Activated CD8-positive, alpha-beta T cell treated with anti-CD3 and anti-CD28 coated beads, Interleukin-2, amount 10 ng/mL, durations not matched to agents 7 days and 5 days (primary cell): ENCODE measurements around the gene SLC6A16. TPM values are rescaled to one million over a fixed set of nuclear protein-coding genes. Genes with fewer than 3 reads are reported as not detected.

Experiments
- ATAC-seq: fragments of 150-1000 bp; cut with Tn5 transposase; one replicate; pipeline ENCODE4 v1.10.0; 2021; ENCODE audit warnings: moderate library complexity
- CTCF ChIA-PET: fragments of 350-600 bp; sonication (Branson Sonifier 250); formaldehyde crosslinking; loops from one replicate; lab custom pipeline; 2021; ENCODE audit warnings: antibody characterized with exemption; lab: Charles Lee
- POLR2A ChIA-PET: fragments of 350-600 bp; sonication (Branson Sonifier 250); formaldehyde crosslinking; loops from one replicate; lab custom pipeline; 2021; ENCODE audit warnings: antibody characterized with exemption; lab: Charles Lee
- DNase-seq: peaks from one replicate; pipeline ENCODE4 v3.0.0-alpha.2; 2020
- H3K27ac Mint-ChIP-seq: one replicate; pipeline ENCODE4 v1.8.0; 2021; ENCODE audit warnings: mild to moderate bottlenecking, mixed read lengths
- H3K27me3 Mint-ChIP-seq: one replicate; pipeline ENCODE4 v1.8.0; 2021; ENCODE audit warnings: low read depth, mixed read lengths
- H3K36me3 Mint-ChIP-seq: one replicate; pipeline ENCODE4 v1.8.0; 2021; ENCODE audit warnings: low read depth, mixed read lengths
- H3K4me1 Mint-ChIP-seq: one replicate; pipeline ENCODE4 v1.8.0; 2021; ENCODE audit warnings: low read depth, mixed read lengths
- H3K4me3 Mint-ChIP-seq: one replicate; pipeline ENCODE4 v1.8.0; 2021; ENCODE audit warnings: mild to moderate bottlenecking, mixed read lengths
- H3K9me3 Mint-ChIP-seq: one replicate; pipeline ENCODE4 v1.8.0; 2022; ENCODE audit warnings: mixed read lengths; ENCODE audit not compliant: insufficient read depth
- microRNA-seq: library from miRNA; unstranded; fragments of <30 nt; microRNA quantifications from one replicate; pipeline ENCODE4 v1.2.0, GENCODE V29; 2022
- total RNA-seq, 2 experiments: library from RNA; stranded (reverse); gene quantifications; one replicate each; pipeline ENCODE4 v1.2.3, GENCODE V29; 2021

SLC6A16 gene
- total RNA-seq, 2 experiments from 2014 or later: 3.4 to 3.5 TPM

GRCh38 chr19:49247676-49248075 is 77.3 kb downstream of the SLC6A16 start:
- H3K27me3 Mint-ChIP-seq: peaks cover 8% of the 10 kb centered on the region
- H3K9me3 Mint-ChIP-seq: no peaks in the 10 kb centered on the region
- ATAC-seq (no peak), DNase-seq (no peak)
- no peaks in the 10 kb centered on the region for H3K36me3 Mint-ChIP-seq
- no peaks in the 10 kb centered on the region for H3K4me1 Mint-ChIP-seq
- H3K27ac Mint-ChIP-seq: no peak overlapping the region
- ChIA-PET CTCF (no interaction called here), POLR2A (no interaction called here)
- H3K4me3 Mint-ChIP-seq: no peak overlapping the region

- H3K9me3 Mint-ChIP-seq: no peaks in the 10 kb centered on the region
- ATAC-seq (no peak), DNase-seq (no peak)
- H3K27ac Mint-ChIP-seq: no peak overlapping the region
- H3K36me3 Mint-ChIP-seq: no peaks in the 10 kb centered on the region
- ChIA-PET POLR2A (no interaction called here), CTCF (interaction anchor here (1.1 to 1.4 kb wide), 3 partner anchors 14 to 22 kb away, joined by 3 to 4 read pairs (median 3); no protein-coding TSS in a partner anchor)
- H3K4me3 Mint-ChIP-seq: no peak overlapping the region
- H3K4me1 Mint-ChIP-seq: no peaks in the 10 kb centered on the region
- H3K27me3 Mint-ChIP-seq: peaks cover 5% of the 10 kb centered on the region
Measured at GRCh38 chr19:49244256-49244655, 80.7 kb downstream of the SLC6A16 start.

- no peak overlapping the region for H3K27ac Mint-ChIP-seq
- H3K4me3 Mint-ChIP-seq: no peak overlapping the region
- ChIA-PET CTCF (interaction anchor here (1.1 to 1.4 kb wide), 2 partner anchors 18 to 22 kb away, joined by 3 read pairs; no protein-coding TSS in a partner anchor), POLR2A (no interaction called here)
- no peak for DNase-seq
- no peaks in the 10 kb centered on the region for H3K9me3 Mint-ChIP-seq
- H3K27me3 Mint-ChIP-seq: peaks cover 5% of the 10 kb centered on the region
- no peak for ATAC-seq
- no peaks in the 10 kb centered on the region for H3K36me3 Mint-ChIP-seq
- H3K4me1 Mint-ChIP-seq: no peaks in the 10 kb centered on the region
Measured at GRCh38 chr19:49243726-49244125, 81.3 kb downstream of the SLC6A16 start.

- no peak for DNase-seq
- H3K9me3 Mint-ChIP-seq: no peaks in the 10 kb centered on the region
- H3K27me3 Mint-ChIP-seq: peaks cover 5% of the 10 kb centered on the region
- H3K4me1 Mint-ChIP-seq: no peaks in the 10 kb centered on the region
- ATAC-seq: no peak
- H3K4me3 Mint-ChIP-seq: no peak overlapping the region
- no peak overlapping the region for H3K27ac Mint-ChIP-seq
- ChIA-PET POLR2A (no interaction called here), CTCF (interaction anchor here (1.4 kb wide), 1 partner anchor 18 kb away, joined by 3 read pairs; no protein-coding TSS in a partner anchor)
- H3K36me3 Mint-ChIP-seq: no peaks in the 10 kb centered on the region
Measured at GRCh38 chr19:49243129-49243528, 81.9 kb downstream of the SLC6A16 start.

GRCh38 chr19:49241769-49242168 is 83.2 kb downstream of the SLC6A16 start:
- ChIA-PET CTCF (interaction anchor here (2.6 kb wide), 1 partner anchor 16 kb away, joined by 9 read pairs; no protein-coding TSS in a partner anchor), POLR2A (interaction anchor here (0.6 kb wide), 1 partner anchor 338 kb away, joined by 5 read pairs; no protein-coding TSS in a partner anchor)
- no peak for DNase-seq
- no peaks in the 10 kb centered on the region for H3K4me1 Mint-ChIP-seq
- no peak overlapping the region for H3K4me3 Mint-ChIP-seq
- H3K27ac Mint-ChIP-seq: no peak overlapping the region
- no peaks in the 10 kb centered on the region for H3K9me3 Mint-ChIP-seq
- no peak for ATAC-seq
- no peaks in the 10 kb centered on the region for H3K36me3 Mint-ChIP-seq
- peaks cover 7% of the 10 kb centered on the region for H3K27me3 Mint-ChIP-seq

Small RNAs within 50 kb of the gene (microRNA-seq; reads per million reads assigned to microRNA genes)
- gene MIR4324: not detected

Other genes with a start within 250 kb of the SLC6A16 start
- gene SNRNP70, start 239.7 kb downstream of the SLC6A16 start, total RNA-seq: 100 to 1,000 TPM; 177 to 193 TPM
- 1 to 10 TPM; 3.7 to 6.3 TPM for gene LIN7B, start 210.8 kb downstream of the SLC6A16 start, total RNA-seq
- 1 to 10 TPM in 1 of 2 experiments, under 1 TPM in 1; 0.92 to 1.0 TPM for gene C19orf73, start 206.0 kb downstream of the SLC6A16 start, total RNA-seq
- gene PPFIA3, start 205.6 kb downstream of the SLC6A16 start, total RNA-seq: 1 to 10 TPM; 1.8 to 2.2 TPM
- not detected for gene HRC, start 169.8 kb downstream of the SLC6A16 start, total RNA-seq
- gene TRPM4, start 167.4 kb downstream of the SLC6A16 start, total RNA-seq: not detected
- 100 to 1,000 TPM; 162 to 176 TPM for gene CD37, start 10.2 kb upstream of the SLC6A16 start, total RNA-seq
- not detected for gene TEAD2, start 37.2 kb upstream of the SLC6A16 start, total RNA-seq
- gene DKKL1, start 38.7 kb upstream of the SLC6A16 start, total RNA-seq: not detected
- not detected for gene KASH5, start 63.1 kb upstream of the SLC6A16 start, total RNA-seq
- gene PTH2, start 98.2 kb upstream of the SLC6A16 start, total RNA-seq: not detected
- gene GFY, start 100.2 kb upstream of the SLC6A16 start, total RNA-seq: not detected
- under 1 TPM in 1 of 2 experiments, not detected in 1; 0.16 TPM for gene SLC17A7, start 116.3 kb upstream of the SLC6A16 start, total RNA-seq
- 100 to 1,000 TPM; 128 to 129 TPM for gene PIH1D1, start 126.6 kb upstream of the SLC6A16 start, total RNA-seq
- 10 to 100 TPM; 36.6 to 37.5 TPM for gene ALDH16A1, start 128.0 kb upstream of the SLC6A16 start, total RNA-seq
- 100 to 1,000 TPM; 280 to 297 TPM for gene FLT3LG, start 149.0 kb upstream of the SLC6A16 start, total RNA-seq
- 1,000 to 10,000 TPM; 1,992 to 2,019 TPM for gene RPL13A, start 162.4 kb upstream of the SLC6A16 start, total RNA-seq
- gene RPS11, start 171.2 kb upstream of the SLC6A16 start, total RNA-seq: 1,000 to 10,000 TPM; 2,117 to 2,361 TPM
- 1 to 10 TPM; 7.5 to 8.4 TPM for gene FCGRT, start 187.5 kb upstream of the SLC6A16 start, total RNA-seq
- 1 to 10 TPM; 1.9 to 2.8 TPM for gene RCN3, start 202.8 kb upstream of the SLC6A16 start, total RNA-seq